Measurements from ENCODE around the gene GPR50. TPM values are rescaled to one million over a fixed set of nuclear protein-coding genes. Genes with fewer than 3 reads are reported as not detected.

The GPR50 gene
- total RNA-seq, 1 experiment from 2014 or later = not detected

DNA sequence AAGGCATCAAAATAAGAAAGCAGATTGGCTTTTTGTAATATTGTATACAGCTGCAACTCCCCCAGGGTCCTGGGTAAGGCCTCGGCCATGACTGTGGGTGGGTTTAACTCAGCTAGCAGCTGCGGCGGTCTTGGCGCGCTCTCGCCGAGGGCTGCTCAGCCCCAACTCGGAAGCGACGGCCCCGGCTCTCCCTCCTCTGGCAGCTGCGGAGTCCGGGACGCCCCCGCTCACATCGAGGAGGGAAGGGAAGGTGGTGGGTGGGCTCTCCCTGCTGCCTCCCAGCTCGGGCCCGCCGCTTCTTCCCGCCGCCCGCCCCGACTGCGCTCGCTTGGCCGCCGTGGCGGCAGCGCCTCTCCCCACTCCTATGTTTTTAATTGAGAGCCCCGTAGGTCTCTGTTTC is 51.2 kb downstream of the GPR50 start:
- Histone ChIP-seq H3K27ac (ENCODE audit: low read depth, low read length, poor library complexity, severe bottlenecking) (no peak overlapping the region), H3K9me3 (ENCODE audit: low read depth, low read length, poor library complexity, severe bottlenecking) (no peaks in the 10 kb centered on the region), H3K36me3 (ENCODE audit: insufficient read depth, low read length, poor library complexity, severe bottlenecking) (no peaks in the 10 kb centered on the region), H3K4me3 (ENCODE audit: low read depth, low read length, poor library complexity, severe bottlenecking) (no peak overlapping the region), H3K27me3 (replicated peaks; ENCODE audit: insufficient read depth, low read depth, low read length, poor library complexity) (peaks cover 32% of the 10 kb centered on the region), H3K4me1 (ENCODE audit: insufficient read depth, low read length, poor library complexity, severe bottlenecking) (no peaks in the 10 kb centered on the region)
- ChIA-PET CTCF (no interaction called here), POLR2A (ENCODE audit: low non-redundant PET) (no interaction called here)
- intact Hi-C loops (cut with micrococcal nuclease; ENCODE audit: unreplicated experiment) = no loop called here
- TF ChIP-seq, protein P1, sequence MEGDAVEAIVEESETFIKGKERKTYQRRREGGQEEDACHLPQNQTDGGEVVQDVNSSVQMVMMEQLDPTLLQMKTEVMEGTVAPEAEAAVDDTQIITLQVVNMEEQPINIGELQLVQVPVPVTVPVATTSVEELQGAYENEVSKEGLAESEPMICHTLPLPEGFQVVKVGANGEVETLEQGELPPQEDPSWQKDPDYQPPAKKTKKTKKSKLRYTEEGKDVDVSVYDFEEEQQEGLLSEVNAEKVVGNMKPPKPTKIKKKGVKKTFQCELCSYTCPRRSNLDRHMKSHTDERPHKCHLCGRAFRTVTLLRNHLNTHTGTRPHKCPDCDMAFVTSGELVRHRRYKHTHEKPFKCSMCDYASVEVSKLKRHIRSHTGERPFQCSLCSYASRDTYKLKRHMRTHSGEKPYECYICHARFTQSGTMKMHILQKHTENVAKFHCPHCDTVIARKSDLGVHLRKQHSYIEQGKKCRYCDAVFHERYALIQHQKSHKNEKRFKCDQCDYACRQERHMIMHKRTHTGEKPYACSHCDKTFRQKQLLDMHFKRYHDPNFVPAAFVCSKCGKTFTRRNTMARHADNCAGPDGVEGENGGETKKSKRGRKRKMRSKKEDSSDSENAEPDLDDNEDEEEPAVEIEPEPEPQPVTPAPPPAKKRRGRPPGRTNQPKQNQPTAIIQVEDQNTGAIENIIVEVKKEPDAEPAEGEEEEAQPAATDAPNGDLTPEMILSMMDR (conservative IDR thresholded peaks at IDR 0.05; ENCODE audit: low read depth, low read length) = no peak
- no peak for TF ChIP-seq EZH2 (IDR thresholded peaks at IDR 0.05; ENCODE audit: borderline replicate concordance, low read depth, low read length, poor library complexity, severe bottlenecking)
- BruUV-seq (replicated peaks) = no TSS peak
- no peak for DNase-seq (ENCODE audit: low spot score)

GRCh38 chrX:151228935-151229334 is 52.6 kb downstream of the GPR50 start:
- no peak overlapping the region for H3K27ac ChIP-seq (ENCODE audit: low read depth, low read length, poor library complexity, severe bottlenecking)
- DNase-seq (ENCODE audit: low spot score) = no peak
- TF ChIP-seq EZH2 (IDR thresholded peaks at IDR 0.05; ENCODE audit: borderline replicate concordance, low read depth, low read length, poor library complexity, severe bottlenecking) = no peak
- TF ChIP-seq, protein P1 (conservative IDR thresholded peaks at IDR 0.05; ENCODE audit: low read depth, low read length) = no peak
- H3K36me3 ChIP-seq (ENCODE audit: insufficient read depth, low read length, poor library complexity, severe bottlenecking) = no peaks in the 10 kb centered on the region
- ChIA-PET CTCF (no interaction called here), POLR2A (ENCODE audit: low non-redundant PET) (no interaction called here)
- H3K4me3 ChIP-seq (ENCODE audit: low read depth, low read length, poor library complexity, severe bottlenecking) = no peak overlapping the region
- intact Hi-C loops (cut with micrococcal nuclease; ENCODE audit: unreplicated experiment) = no loop called here
- BruUV-seq (replicated peaks) = no TSS peak
- peaks cover 32% of the 10 kb centered on the region for H3K27me3 ChIP-seq (replicated peaks; ENCODE audit: insufficient read depth, low read depth, low read length, poor library complexity)
- no peaks in the 10 kb centered on the region for H3K9me3 ChIP-seq (ENCODE audit: low read depth, low read length, poor library complexity, severe bottlenecking)
- H3K4me1 ChIP-seq (ENCODE audit: insufficient read depth, low read length, poor library complexity, severe bottlenecking) = no peaks in the 10 kb centered on the region

Small RNA genes within 50 kb of the gene (microRNA-seq; reads per million reads assigned to microRNA genes)
- gene MIR4330 = not detected

Other genes with a start within 250 kb of the GPR50 start
- 173 and 193 TPM in 2 replicates for gene HMGB3, start 193.2 kb upstream of the GPR50 start, total RNA-seq (2021)
- 56.1 and 59.7 TPM in 2 replicates for gene VMA21, start 220.6 kb downstream of the GPR50 start, total RNA-seq (2021)